ENCODE data around the gene ID4. TPM values are rescaled to one million over a fixed set of nuclear protein-coding genes. Genes with fewer than 3 reads are reported as not detected.
A peak's percentile ranks its signal among the peaks of the same experiment; 100 is the strongest.

The ID4 gene
- total RNA-seq = 0.24 and 1.1 TPM in 2 replicates

GRCh38 chr6:19836799-19837510 is at the start of gene ID4:
Gene ID4, plus strand, starts transcription at chr6:19837370. Its CDS starts 385 bp downstream, at chr6:19837755.
- no peak for DNase-seq (ENCODE audit: extremely low read depth, low read depth, low spot score)

- no peak for DNase-seq (ENCODE audit: extremely low read depth, low read depth, low spot score)
These were observed 48.5 kb upstream of the ID4 start for GRCh38 chr6:19788686-19789085.

GRCh38 chr6:19789100-19789803 is 47.9 kb upstream of the ID4 start:
- DNase-seq (ENCODE audit: extremely low read depth, low read depth, low spot score) = no peak

- no peak for DNase-seq (ENCODE audit: extremely low read depth, low read depth, low spot score)
These were observed 45.9 kb upstream of the ID4 start for GRCh38 chr6:19791267-19791666.

GRCh38 chr6:19795211-19795610 is 42.0 kb upstream of the ID4 start:
- DNase-seq (ENCODE audit: extremely low read depth, low read depth, low spot score) = no peak

GRCh38 chr6:19796452-19796851 is 40.7 kb upstream of the ID4 start:
- no peak for DNase-seq (ENCODE audit: extremely low read depth, low read depth, low spot score)

GRCh38 chr6:19798362-19798761 is 38.8 kb upstream of the ID4 start:
- no peak for DNase-seq (ENCODE audit: extremely low read depth, low read depth, low spot score)

GRCh38 chr6:19802656-19803055 is 34.5 kb upstream of the ID4 start:
- no peak for DNase-seq (ENCODE audit: extremely low read depth, low read depth, low spot score)

GRCh38 chr6:19803331-19804204 is 33.6 kb upstream of the ID4 start:
- DNase-seq (ENCODE audit: extremely low read depth, low read depth, low spot score) = no peak

GRCh38 chr6:19804205-19805128 is 32.7 kb upstream of the ID4 start:
- DNase-seq (ENCODE audit: extremely low read depth, low read depth, low spot score) = peak; percentile 27

GRCh38 chr6:19805129-19805481 is 32.1 kb upstream of the ID4 start:
- no peak for DNase-seq (ENCODE audit: extremely low read depth, low read depth, low spot score)

- DNase-seq (ENCODE audit: extremely low read depth, low read depth, low spot score) = no peak
These were observed 30.2 kb upstream of the ID4 start for GRCh38 chr6:19806971-19807396.

- no peak for DNase-seq (ENCODE audit: extremely low read depth, low read depth, low spot score)
These were observed 25.6 kb upstream of the ID4 start for GRCh38 chr6:19811397-19812079.

- no peak for DNase-seq (ENCODE audit: extremely low read depth, low read depth, low spot score)
These were observed 24.6 kb upstream of the ID4 start for GRCh38 chr6:19812512-19813119.

GRCh38 chr6:19818805-19819204 is 18.4 kb upstream of the ID4 start:
- DNase-seq (ENCODE audit: extremely low read depth, low read depth, low spot score) = no peak

GRCh38 chr6:19824058-19824807 is 12.9 kb upstream of the ID4 start:
- DNase-seq (ENCODE audit: extremely low read depth, low read depth, low spot score) = no peak

GRCh38 chr6:19827247-19827646 is 9.9 kb upstream of the ID4 start:
- DNase-seq (ENCODE audit: extremely low read depth, low read depth, low spot score) = no peak

GRCh38 chr6:19827903-19828302 is 9.3 kb upstream of the ID4 start:
- no peak for DNase-seq (ENCODE audit: extremely low read depth, low read depth, low spot score)

GRCh38 chr6:19830171-19830570 is 7.0 kb upstream of the ID4 start:
- no peak for DNase-seq (ENCODE audit: extremely low read depth, low read depth, low spot score)
